HepG2 (cell line): ENCODE data around the gene HAND1. TPM values are rescaled to one million over a fixed set of nuclear protein-coding genes. Genes with fewer than 3 reads are reported as not detected.

Source experiments
- ATAC-seq: fragments of 200-7000 bp; cut with Tn5 transposase; 3 replicates; pipeline ENCODE4 v1.9.1; 2020; ENCODE audit warnings: mild to moderate bottlenecking, moderate library complexity
- BruUV-seq: library from RNA; stranded (reverse); fragments of 400-500 nt; replicated peaks from 2 replicates; lab custom pipeline; 2021; lab: Mats Ljungman, UMichigan
- CTCF ChIA-PET: fragments of 300-600 bp; formaldehyde crosslinking; extraction: SDS; loops from one replicate; lab custom pipeline; 2021; ENCODE audit warnings: low total read pairs, inconsistent platforms, low intra/inter-chr PET ratio; lab: Yijun Ruan, JAX
- POLR2A ChIA-PET: fragments of 350-600 bp; sonication (Branson Sonifier 250); formaldehyde crosslinking; loops from one replicate; lab custom pipeline; 2020; ENCODE audit warnings: antibody characterized with exemption, inconsistent platforms; lab: Yijun Ruan, JAX
- DNase-seq: peaks from one replicate; pipeline ENCODE4 v3.0.0-alpha.2; 2015; ENCODE audit warnings: low spot score
- FAIRE-seq: peaks from 3 replicates; lab custom pipeline; 2011; peaks lifted over from hg19 to GRCh38; lab: Jason Lieb, UNC
- H2AFZ ChIP-seq: one replicate; pipeline ENCODE4 v1.6.1; 2011; ENCODE audit warnings: low read length, inconsistent platforms
- H3K27ac ChIP-seq: fragments of 300-600 bp; 3 replicates; pipeline ENCODE4 v1.8.0; 2011; ENCODE audit warnings: mixed run types, mild to moderate bottlenecking, mixed read lengths, low read length, inconsistent platforms; ENCODE audit not compliant: insufficient read depth; ENCODE audit errors: extremely low read length
- H3K27me3 ChIP-seq, 2 experiments: fragments of 200-600 bp in 1 of 2; 2 replicates in 1 of 2; 3 replicates in 1 of 2; pipeline versions ENCODE4 v1.6.0 to v1.8.0; 2011; ENCODE audit warnings: low read length in 2 of 2, mild to moderate bottlenecking in 2 of 2, moderate library complexity in 2 of 2, inconsistent platforms in 1 of 2; ENCODE audit not compliant: insufficient read depth in 2 of 2, control insufficient read depth in 1 of 2
- H3K36me3 ChIP-seq, 2 experiments: fragments of 200-600 bp in 1 of 2; replicated peaks in 1 of 2; 2 replicates in 1 of 2; 3 replicates in 1 of 2; pipeline versions ENCODE4 v1.5.1 to v1.8.0; 2011; ENCODE audit warnings: low read length in 2 of 2, inconsistent platforms in 1 of 2; ENCODE audit not compliant: insufficient read depth in 2 of 2, control insufficient read depth in 1 of 2
- H3K4me1 ChIP-seq: 2 replicates; pipeline ENCODE4 v1.5.1; 2012; ENCODE audit warnings: low read length, inconsistent platforms; ENCODE audit not compliant: insufficient read depth
- H3K4me2 ChIP-seq: 2 replicates; pipeline ENCODE4 v1.6.0; 2011; ENCODE audit warnings: low read depth, low read length, inconsistent platforms
- H3K4me3 ChIP-seq, 3 experiments: fragments of 200-600 bp in 1 of 3; sonication (generic), shearing (Covaris generic) in 1 of 3; replicated peaks in 1 of 3; 2 replicates each; pipeline ENCODE4 v1.5.1; 2011 to 2016; ENCODE audit warnings: low read length in 3 of 3, inconsistent platforms in 2 of 3, low read depth in 2 of 3, mild to moderate bottlenecking in 2 of 3, control low read depth in 1 of 3, mixed read lengths in 1 of 3; ENCODE audit not compliant: insufficient read depth in 1 of 3
- H3K79me2 ChIP-seq: one replicate; pipeline ENCODE4 v1.6.1; 2011; ENCODE audit warnings: low read length, inconsistent platforms; ENCODE audit not compliant: insufficient read depth
- H3K9ac ChIP-seq: 2 replicates; pipeline ENCODE4 v1.6.0; 2011; ENCODE audit warnings: mild to moderate bottlenecking, low read depth, low read length, inconsistent platforms; ENCODE audit not compliant: insufficient read depth
- H3K9me3 ChIP-seq: 2 replicates; pipeline ENCODE4 v1.5.1; 2012; ENCODE audit warnings: mild to moderate bottlenecking, low read length
- H4K20me1 ChIP-seq: 2 replicates; pipeline ENCODE4 v1.6.0; 2011; ENCODE audit warnings: inconsistent platforms, mild to moderate bottlenecking, low read length, moderate library complexity; ENCODE audit not compliant: insufficient read depth
- HINFP ChIP-seq: sonication (generic); formaldehyde crosslinking; IDR thresholded peaks from 2 replicates; pipeline ENCODE4 v1.4.0; 2020; ENCODE audit warnings: low read depth, mild to moderate bottlenecking, missing genetic modification reagents
- HNRNPH1 ChIP-seq: fragments of 200-400 bp; formaldehyde crosslinking; optimal IDR thresholded peaks from 2 replicates; pipeline ENCODE3; 2017; ENCODE audit warnings: mild to moderate bottlenecking, low read depth, low read length
- NFATC3 ChIP-seq: sonication (generic); formaldehyde crosslinking; IDR thresholded peaks from 2 replicates; pipeline ENCODE4 v1.5.1; 2020; ENCODE audit warnings: mild to moderate bottlenecking, missing genetic modification reagents
- SAP130 ChIP-seq: IDR thresholded peaks from 2 replicates; pipeline ENCODE4 v1.6.1; 2016; ENCODE audit warnings: low read depth
- THRA ChIP-seq: sonication (generic); formaldehyde crosslinking; IDR thresholded peaks from 2 replicates; pipeline ENCODE4 v1.4.0; 2020; ENCODE audit warnings: missing genetic modification reagents, borderline replicate concordance
- ZNF253 ChIP-seq: sonication (generic); formaldehyde crosslinking; IDR thresholded peaks from 2 replicates; pipeline ENCODE4 v1.8.0; 2022; ENCODE audit warnings: mild to moderate bottlenecking, missing genetic modification reagents, borderline replicate concordance
- ZNF446 ChIP-seq: sonication (generic); formaldehyde crosslinking; IDR thresholded peaks from 2 replicates; pipeline ENCODE4 v1.5.0; 2020; ENCODE audit warnings: mild to moderate bottlenecking, missing genetic modification reagents
- ZNF574 ChIP-seq: sonication (generic); formaldehyde crosslinking; IDR thresholded peaks from 2 replicates; pipeline ENCODE4 v1.4.0; 2020; ENCODE audit warnings: missing genetic modification reagents
- ZNF761 ChIP-seq: sonication (generic); formaldehyde crosslinking; conservative IDR thresholded peaks from 2 replicates; pipeline ENCODE4 v1.4.0; 2020; ENCODE audit warnings: mild to moderate bottlenecking, missing genetic modification reagents
- ZNF773 ChIP-seq: sonication (generic); formaldehyde crosslinking; IDR thresholded peaks from 2 replicates; pipeline ENCODE4 v1.4.0; 2020; ENCODE audit warnings: missing genetic modification reagents, borderline replicate concordance
- ZSCAN20 ChIP-seq: sonication (generic); formaldehyde crosslinking; IDR thresholded peaks from 2 replicates; pipeline ENCODE4 v1.4.0; 2020; ENCODE audit warnings: missing genetic modification reagents, mild to moderate bottlenecking, borderline replicate concordance
- WGBS: methylation state at CpG from one replicate; pipeline ENCODE4 v1.1.6; 2017; ENCODE audit warnings: low lambda C conversion rate; 5-methylcytosine and 5-hydroxymethylcytosine counted together
- in situ Hi-C: cut with HindIII; loops from 2 replicates; pipeline ENCODE4 v1.10.0; 2017; ENCODE audit warnings: low pct_unique_long_range_greater_than_20kb; ENCODE audit not compliant: extremely low pct_ligation_motif_present
- intact Hi-C: fragments of 100-400 bp; cut with micrococcal nuclease; formaldehyde crosslinking; loops from one replicate; pipeline ENCODE4 v1.10.0; 2022; ENCODE audit not compliant: unreplicated experiment
- polyA plus RNA-seq, 8 experiments: library from polyadenylated mRNA; depleted of rRNA in 3 of 8; stranded (reverse) in 7 of 8; unstranded in 1 of 8; fragments of >200 nt; fragmentation: Illumina TruSeq in 4 of 8; extraction: Trizol in 4 of 8; gene quantifications; 2 replicates each; pipeline versions ENCODE4 v1.2.1 to v1.2.3, GENCODE V29; 2011 to 2016; ENCODE audit warnings: low read depth in 4 of 8, missing spikeins in 1 of 8, mixed read lengths in 1 of 8; ENCODE audit not compliant: insufficient read depth in 1 of 8
- total RNA-seq, 5 experiments: library from RNA; depleted of rRNA; stranded (reverse); fragments of >200 nt; fragmentation: Illumina TruSeq; extraction: Trizol; gene quantifications; 2 replicates each; pipeline ENCODE4 v1.2.3, GENCODE V29; 2016; ENCODE audit warnings: low read depth in 1 of 5

Gene HAND1
- total and polyA plus RNA-seq, 2 of the 13 experiments (the other 11 are each of a cell fraction or from before 2014, with no cell fraction given), result not detected

- CTCF ChIA-PET, result no interaction called here
- Histone ChIP-seq H2AFZ (no peak overlapping the region), H3K4me1 (peaks cover 5% of the 10 kb centered on the region; the same call in 1 of the 2 replicates), H3K79me2 (no peaks in the 10 kb centered on the region), H3K9ac (no peak overlapping the region), H3K4me2 (no peak overlapping the region), H3K4me3 (no peak overlapping the region), H3K27ac (no peak overlapping the region), H3K36me3 (no peaks in the 10 kb centered on the region), H3K9me3 (no peaks in the 10 kb centered on the region), H4K20me1 (no peaks in the 10 kb centered on the region), H3K27me3 (peaks cover 23 to 98% of the 10 kb centered on the region in 2 experiments)
- intact Hi-C loops, result no loop called here
- FAIRE-seq, result no peak
- DNase-seq, result no peak
- 35% methylated on average over 2 of the region's 3 CpGs for WGBS
- in situ Hi-C loops, result no loop called here
- POLR2A ChIA-PET, result no interaction called here
- ATAC-seq, result no peak
- TF ChIP-seq ZNF773 (CRISPR knock-in tag), result no peak
- no peak for TF ChIP-seq ZNF574
- TF ChIP-seq SAP130 (CRISPR knock-in tag), result no peak
- no TSS peak for BruUV-seq
Observed at GRCh38 chr5:154480847-154481246, 2.8 kb upstream of the HAND1 start.

- DNase-seq (no peak), ATAC-seq (no peak), FAIRE-seq (no peak)
- Histone ChIP-seq H3K36me3 (no peaks in the 10 kb centered on the region), H3K9me3 (no peaks in the 10 kb centered on the region), H3K27ac (no peak overlapping the region), H3K4me2 (no peak overlapping the region), H3K27me3 (peaks cover 21 to 98% of the 10 kb centered on the region in 2 experiments), H3K9ac (no peak overlapping the region), H3K4me1 (peaks cover 9% of the 10 kb centered on the region; the same call in 1 of the 2 replicates), H4K20me1 (no peaks in the 10 kb centered on the region), H3K79me2 (no peaks in the 10 kb centered on the region), H2AFZ (no peak overlapping the region), H3K4me3 (no peak overlapping the region)
- 43% methylated on average over 21 of the region's 31 CpGs for WGBS
- intact Hi-C loops, result no loop called here
- in situ Hi-C loops, result loop anchor here (5.0 kb wide), 1 partner anchor 47 kb away; no protein-coding TSS in a partner anchor
- CTCF ChIA-PET, result no interaction called here
- no TSS peak for BruUV-seq
- POLR2A ChIA-PET, result no interaction called here
- TF ChIP-seq ZNF446 (CRISPR knock-in tag) (no peak), ZNF761 (CRISPR knock-in tag) (no peak), THRA (CRISPR knock-in tag) (no peak), ZNF253 (CRISPR knock-in tag) (no peak), NFATC3 (no peak), HNRNPH1 (no peak), HINFP (CRISPR knock-in tag) (no peak), ZSCAN20 (no peak)
Observed at GRCh38 chr5:154479944-154480750, 2.1 kb upstream of the HAND1 start.
